Hypothalamus (tissue), 51 donors: ENCODE measurements around the gene FGF21.
"Not testable (repeated sequence)": the region's sequence is repeated elsewhere in the genome, so short reads cannot be mapped to it uniquely, and the experiment has no call there.

Experiments
- DNase-seq, 51 donors: peaks; one replicate each; lab custom pipeline; 2025; lab: John Stamatoyannopoulos, UW

Gene FGF21

DNA sequence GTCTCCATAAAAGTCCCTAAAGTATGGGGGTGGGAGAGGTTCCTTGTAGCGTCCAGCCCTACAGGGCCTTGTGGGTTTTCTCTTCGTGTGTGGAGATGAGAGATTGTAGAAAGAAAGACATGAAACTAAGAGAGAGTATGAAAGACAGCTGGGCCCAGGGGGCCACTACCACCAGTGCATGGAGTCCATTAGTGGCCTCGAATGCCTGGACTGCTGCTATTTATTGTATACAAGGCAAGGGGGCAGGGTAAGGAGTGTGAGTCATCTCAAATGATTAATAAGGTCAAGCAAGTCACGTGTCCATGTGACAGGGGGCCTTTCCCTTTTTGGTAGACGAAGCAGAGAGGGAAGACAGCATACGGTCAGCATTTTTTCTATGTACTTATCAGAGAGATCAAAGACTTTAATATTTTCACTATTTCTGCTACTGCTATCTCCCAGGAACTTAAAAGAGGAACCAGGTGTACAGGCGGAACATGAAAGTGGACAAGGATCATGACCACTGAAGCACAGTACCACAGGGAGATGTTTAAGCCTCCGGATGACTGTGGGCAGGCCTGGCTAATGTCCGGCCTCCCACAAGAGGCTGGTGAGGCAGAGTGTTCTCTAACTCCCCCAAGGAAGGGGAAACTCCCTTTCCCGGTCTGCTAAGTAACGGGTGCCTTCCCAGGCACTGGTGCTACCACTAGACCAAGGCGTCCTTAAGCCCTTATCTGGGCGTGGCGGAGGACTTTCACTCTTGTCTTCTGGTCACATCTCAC is 25.5 kb downstream of the FGF21 start:
- DNase-seq, result no peak

DNA sequence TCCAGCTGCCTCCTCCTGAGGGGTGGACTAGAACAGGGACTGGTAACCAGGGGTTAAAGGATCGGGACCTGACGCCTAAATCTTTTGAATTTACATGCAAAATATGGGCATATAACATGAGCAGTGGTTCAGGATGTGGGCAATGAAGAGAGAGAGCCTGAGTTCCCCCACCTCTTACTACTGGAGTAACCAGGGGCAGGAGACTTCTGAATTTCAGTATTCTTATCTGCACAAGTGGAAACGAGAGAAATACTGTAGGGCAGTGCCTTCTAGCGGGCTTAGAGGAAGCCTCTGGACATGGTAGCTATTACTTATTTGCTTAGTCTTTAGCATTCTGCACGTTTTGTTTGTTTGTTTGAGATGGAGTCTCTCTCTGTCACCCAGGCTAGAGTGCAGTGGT is 29.2 kb downstream of the FGF21 start:
- no peak for DNase-seq

DNA sequence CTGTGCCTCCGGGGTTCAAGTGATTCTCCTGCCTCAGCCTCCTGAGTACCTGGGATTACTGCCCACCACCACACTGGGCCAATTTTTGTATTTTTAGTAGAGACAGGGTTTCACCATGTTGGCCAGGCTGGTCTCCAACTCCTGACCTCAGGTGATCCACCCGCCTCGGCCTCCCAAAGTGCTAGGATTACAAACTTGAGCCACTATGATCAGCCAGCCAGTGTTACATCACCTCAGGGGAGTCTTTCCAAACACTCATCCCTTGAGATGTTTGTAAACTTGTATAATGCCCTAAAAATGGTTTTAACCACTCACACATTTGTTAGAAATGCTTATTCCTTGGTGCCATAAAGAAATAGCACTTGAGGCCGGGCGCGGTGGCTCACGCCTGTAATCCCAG is 31.1 kb downstream of the FGF21 start:
- DNase-seq, result not testable (repeated sequence)

DNA sequence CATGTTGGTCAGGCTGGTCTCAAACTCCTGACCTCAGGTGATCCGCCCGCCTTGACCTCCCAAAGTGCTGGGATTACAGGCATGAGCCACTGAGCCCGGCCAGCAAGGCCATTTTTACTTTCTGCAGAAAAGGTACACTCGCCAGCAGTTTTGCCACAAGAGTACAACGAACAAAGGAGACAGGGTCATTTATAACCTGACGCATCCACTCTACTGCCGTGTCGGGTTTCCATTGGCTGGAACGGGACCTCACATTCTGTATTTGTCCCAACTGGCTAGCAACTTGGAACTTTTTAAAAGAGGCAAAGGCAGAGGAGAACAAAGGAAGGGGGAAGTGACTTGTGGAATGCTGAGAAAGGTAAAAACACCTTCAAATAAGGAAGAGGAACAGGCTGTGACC is 32.0 kb downstream of the FGF21 start:
- not testable (repeated sequence) for DNase-seq

DNA sequence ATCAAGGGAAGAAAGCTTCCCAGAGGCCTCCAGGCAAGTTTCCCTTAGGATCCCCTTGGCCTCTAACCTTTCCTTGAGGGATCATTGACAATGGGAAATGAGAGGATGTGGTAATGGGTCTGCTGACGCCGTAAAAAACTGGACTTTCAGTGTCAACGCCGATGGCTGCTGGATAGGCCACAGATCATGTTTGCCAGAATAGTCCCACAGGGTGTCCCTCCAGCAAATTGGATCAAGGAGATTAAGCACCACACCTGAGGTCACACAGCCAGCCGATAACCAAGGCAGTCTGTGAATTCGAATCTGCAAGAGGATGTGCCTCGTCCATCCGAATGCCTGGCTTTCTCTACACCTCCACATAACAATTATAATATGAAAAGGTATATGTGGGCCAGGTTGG is 37.9 kb downstream of the FGF21 start:
- DNase-seq, result no peak

DNA sequence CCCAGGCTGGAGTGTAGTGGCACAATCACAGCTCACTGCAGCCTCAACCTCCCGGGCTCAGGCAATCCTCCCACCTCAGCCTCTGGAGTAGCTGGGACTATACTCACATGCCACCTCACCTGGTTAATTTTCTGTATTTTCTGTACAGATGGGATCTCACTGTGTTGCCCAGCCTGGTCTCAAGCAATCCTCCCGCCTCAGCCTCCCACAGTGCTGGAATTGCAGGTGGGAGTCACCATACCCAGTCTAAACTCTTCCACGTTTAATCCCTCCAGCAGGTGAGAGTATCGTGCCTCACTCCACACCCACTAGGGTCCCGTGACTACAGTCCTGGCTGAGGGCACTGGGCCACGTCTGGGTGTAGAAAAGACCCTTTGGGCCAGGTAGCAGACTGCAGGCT is 39.0 kb downstream of the FGF21 start:
- DNase-seq, result no peak

DNA sequence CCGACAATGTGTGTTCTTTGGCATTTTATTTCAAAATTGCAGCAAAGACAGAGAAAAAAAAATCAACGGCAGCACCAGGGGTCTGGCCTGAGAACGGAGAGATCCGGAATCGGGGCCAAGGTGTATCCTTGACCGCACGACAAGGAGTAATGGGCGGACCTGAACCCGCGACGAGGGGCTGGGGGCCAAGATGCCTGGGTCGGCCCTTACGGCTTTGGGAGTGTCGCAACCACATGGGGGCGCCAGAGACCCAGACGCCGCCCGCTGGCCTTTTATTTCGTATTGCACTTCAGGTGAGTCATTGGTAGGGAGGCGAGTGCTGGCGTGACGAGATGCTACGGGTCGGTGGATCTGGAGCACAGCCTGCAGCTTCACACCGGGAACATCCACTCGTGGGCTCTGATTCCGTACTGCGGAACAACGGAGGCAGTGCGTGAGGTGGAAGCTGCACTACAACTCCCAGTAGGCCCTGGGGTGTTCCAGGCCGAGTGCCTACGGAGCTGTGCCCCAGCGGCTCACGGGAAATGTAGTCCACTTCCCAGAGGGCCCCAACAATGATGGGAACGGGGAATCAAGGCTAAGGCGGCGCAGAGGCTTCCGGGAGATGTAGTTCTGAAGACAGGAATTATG is 39.8 kb downstream of the FGF21 start:
- DNase-seq, result peak; percentile 42 to 97 (median 89)

DNA sequence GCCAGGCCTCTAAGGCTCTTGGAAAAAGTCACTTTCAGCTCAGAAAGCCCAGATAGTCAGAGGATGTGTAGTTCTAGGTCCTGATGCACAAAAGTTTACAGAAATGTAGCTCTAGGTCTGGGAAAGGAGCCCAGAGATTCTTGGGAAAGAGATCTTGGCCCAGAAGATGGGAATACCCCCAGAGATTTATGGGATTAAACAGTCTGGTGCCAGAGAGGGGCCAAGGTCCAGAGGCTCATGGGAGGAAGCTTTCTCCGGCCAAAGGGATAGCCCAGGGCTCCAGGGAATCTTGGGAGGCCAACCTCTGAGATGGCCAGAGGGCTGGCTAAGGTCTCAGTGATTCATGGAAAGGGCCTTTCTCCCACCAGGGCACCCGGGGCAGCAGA is 40.4 kb downstream of the FGF21 start:
- DNase-seq, result peak in 3 of 51 donors; percentile 32 to 66 (median 52)

DNA sequence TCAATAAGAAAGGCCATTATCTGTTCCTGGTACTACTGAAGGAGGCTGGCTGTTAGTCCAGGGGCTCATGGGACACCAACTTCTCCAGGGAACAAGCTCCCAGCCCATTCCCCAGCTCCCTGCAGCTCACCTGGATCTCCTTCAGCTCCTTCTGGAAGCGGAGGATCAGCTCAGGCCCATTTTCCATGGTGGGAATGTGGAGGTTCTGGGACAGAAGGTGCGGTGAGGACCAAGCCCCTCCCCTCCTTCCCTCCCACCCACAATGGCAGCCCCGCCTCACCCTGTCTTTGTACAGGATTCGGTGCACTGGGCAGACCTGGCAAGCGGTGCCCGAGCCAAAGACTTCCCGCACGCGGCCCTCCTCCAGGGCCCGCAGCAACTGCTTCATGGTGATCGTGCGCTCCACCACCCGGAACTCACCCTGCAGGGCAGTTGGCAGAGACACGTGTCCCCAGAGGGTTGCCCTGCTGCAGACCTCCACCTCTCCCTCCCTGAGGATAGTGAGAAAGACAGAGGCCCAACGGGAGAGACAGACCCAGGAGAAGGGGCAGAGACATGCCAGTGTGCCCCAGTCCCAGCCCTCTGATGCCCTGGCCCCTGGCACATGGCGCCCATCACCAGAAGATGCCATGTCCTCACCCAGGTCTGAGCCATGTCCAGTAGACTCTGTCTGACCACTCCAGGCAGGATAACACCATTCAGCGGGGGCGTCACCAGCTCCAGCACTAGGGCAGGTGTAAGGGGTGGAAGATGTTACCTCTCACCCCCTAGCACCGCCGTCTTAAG is 41.2 kb downstream of the FGF21 start:
- DNase-seq, result no peak

DNA sequence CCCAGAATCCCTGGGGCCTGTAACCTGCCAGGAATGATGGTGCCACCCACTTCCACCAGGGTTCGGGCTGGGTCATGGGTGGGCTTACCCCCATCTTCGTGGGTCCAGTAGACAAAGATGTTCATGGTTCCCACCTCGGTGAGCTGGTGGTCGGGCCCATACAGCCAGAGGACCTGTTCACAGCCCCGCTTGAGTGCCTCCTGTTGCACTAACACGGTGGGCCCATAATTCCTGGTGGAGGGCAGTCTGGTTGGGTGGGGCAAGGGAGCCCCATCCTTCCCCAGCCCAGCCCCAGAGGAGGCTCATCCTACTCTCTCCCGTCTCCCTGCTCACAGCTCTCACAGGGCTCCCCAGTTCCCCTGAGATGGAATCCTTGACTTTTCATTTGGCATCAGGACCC is 41.8 kb downstream of the FGF21 start:
- no peak for DNase-seq

DNA sequence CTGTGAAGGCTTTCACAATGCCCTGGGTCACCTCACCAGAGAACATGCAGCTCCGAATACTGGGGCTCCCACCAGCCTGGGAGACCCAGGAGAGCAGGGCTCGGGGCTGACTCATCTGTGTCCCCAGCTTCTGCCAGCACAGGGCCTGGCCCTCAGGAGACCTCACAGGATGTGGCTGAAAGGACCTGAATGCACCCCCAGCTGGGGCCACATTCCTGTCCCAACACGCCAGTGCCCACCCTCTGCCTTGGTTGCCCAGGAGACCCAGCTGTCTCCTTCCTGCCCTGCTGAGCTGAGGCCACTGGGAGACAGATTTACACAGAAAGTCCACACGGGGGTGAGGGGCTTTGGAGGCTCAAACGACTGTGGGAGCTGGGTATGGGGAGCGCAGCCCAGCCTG is 43.6 kb downstream of the FGF21 start:
- peak in 5 of 51 donors; percentile 9 to 59 (median 33) for DNase-seq

DNA sequence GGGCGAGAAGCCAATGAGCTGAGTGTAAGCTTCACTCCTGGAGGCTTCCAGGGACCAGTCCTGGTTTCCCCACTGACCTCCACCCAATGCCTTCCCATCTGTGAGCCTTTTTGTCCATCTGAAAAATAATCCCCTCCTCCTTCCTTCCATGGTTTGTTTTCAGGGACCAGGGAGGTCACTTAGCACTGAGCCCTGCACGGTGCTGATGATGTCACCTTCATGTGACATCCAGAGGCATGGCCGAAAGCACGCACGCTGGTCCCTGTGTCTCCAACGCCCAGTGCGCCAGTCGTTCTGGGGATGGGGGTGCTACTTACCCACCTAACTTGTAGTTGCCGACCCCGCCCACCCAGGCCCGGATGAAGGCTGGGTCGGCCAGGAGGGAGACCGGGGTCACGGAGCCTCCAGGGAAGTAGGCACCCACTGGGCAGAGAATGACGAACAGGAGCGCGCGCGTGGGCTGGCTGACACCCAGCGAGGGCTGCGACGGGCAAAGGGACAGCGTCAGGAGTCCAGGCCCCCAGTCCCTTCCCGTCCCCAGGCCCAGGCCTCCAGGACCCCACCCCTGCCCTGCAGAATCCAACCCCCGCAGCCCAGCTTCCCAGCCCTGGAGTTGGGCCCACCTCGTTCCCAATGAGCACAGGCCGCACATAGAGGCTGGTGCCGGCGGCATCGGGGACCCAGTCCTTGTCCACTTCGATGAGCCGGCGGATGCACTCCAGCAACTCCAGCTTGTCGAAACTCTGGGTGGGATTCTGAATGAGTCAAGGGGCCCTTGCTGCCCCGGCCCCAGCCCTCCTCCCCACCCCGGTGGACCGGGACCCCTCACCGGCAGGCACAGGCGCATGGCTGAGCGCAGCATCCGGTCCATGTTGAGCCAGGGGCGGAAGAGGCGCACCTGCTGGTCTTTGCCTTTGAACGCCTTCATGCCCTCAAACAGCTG is 44.3 kb downstream of the FGF21 start:
- no peak for DNase-seq

DNA sequence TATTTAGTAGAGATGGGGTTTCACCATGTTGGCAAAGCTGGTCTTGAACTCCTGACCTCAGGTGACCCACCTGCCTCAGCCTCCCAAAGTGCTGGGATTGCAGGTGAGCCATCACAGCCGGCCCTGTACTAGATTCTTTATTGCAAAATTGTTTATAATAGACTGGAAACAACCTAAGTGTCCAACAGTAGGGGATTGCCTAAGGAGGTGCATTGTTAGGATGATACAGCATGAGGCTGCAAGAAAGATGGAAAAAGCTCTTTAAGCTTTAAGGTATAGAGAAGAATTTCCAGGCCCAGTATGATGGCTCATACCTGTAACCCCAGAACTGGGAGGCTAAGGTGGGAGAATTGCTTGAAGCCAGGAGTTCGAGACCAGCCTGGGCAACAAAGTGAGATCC is 47.3 kb downstream of the FGF21 start:
- no peak for DNase-seq

DNA sequence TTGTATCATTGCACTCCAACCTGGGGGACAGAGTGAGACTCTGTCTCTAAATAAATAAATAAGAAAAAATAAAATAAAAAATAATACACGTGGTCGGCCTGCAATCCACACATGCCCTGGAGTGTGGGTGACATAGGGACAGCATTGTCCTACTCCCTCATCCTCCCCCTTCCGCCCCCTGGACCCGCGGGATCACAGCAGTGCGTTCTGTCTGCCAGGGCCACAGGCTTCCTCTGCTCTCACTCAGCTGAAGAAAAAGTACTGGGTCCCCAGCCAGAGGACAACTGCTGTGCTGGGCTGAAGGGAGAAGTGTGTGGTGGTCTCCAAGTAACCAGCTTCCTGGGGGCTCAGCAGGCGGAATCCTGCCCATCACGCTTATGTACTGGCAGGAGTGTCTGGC is 49.2 kb downstream of the FGF21 start:
- DNase-seq, result peak in 15 of 51 donors; percentile 9 to 42 (median 21)

DNA sequence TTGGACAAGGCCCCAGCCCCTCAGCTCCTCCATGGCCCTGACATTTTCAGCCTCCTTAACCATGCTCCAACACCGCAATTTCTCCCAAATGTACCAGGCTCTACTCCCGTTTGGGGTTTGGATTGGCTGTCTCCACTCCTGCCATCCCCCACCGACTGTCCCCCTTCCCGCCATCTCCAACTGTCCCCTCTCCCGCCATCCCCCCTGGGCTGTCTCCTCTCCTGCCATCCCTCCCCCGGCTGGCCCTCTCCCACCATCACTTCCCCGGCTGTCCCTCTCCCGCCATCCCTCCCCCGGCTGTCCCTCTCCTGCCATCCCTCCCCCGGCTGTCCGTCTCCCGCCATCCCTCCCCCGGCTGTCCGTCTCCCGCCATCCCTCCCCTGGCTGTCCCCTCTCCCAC is 50.1 kb downstream of the FGF21 start:
- no peak for DNase-seq

DNA sequence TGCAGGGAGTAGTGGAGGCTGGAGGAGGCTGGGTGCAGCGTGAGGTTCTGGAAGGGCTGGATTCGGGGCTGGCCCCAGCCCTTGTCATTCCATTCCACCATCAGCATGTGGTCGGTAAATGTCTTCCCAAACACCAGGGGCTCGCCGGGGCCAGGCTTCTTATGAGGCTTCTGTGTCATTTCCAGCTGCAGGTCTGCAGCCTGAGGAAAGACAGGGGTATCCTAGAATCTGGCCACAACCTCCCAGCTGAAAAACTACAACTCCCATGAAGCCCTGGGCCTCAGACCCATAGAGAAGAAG is 51.1 kb downstream of the FGF21 start:
- peak in 20 of 51 donors; percentile 16 to 76 (median 42) for DNase-seq

DNA sequence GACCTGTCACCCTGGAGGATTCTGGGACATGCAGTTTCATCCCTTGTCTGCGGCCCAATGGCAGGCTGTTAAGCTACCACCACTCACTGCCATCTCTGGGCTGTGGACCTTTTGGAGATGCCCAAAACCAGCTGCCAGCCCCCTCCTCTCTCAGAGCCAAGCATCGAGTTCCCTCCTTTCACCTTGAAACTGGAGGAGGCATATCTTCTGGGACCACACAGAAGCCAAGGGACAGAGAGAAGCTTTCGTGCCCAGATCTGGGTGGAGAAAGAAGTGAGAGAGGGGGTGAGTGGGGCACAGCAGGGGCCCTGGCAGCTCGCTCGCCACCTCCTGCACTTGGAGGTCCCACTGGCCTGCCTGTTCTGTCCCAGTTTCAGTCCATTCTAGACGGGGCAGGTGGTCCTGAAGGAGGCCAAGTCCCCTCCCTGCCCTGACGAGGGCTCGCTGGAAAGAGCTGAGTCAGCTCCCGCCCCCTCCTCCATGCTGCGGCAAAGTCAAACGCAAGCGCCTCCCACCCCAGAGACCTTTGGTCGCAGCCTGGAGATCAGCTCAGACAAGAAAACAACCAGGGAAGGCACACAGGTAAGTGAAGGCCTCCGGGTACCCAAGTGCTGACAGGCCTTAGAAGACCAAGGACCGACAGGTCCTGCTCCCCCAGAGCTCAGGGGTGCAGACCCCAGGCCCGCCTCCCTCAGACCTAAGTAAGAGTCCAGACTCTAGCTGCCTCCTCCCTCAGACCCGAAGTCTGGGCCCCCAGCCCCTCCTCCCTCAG is 51.7 kb downstream of the FGF21 start:
- DNase-seq, result peak in 18 of 51 donors; percentile 13 to 74 (median 50)

DNA sequence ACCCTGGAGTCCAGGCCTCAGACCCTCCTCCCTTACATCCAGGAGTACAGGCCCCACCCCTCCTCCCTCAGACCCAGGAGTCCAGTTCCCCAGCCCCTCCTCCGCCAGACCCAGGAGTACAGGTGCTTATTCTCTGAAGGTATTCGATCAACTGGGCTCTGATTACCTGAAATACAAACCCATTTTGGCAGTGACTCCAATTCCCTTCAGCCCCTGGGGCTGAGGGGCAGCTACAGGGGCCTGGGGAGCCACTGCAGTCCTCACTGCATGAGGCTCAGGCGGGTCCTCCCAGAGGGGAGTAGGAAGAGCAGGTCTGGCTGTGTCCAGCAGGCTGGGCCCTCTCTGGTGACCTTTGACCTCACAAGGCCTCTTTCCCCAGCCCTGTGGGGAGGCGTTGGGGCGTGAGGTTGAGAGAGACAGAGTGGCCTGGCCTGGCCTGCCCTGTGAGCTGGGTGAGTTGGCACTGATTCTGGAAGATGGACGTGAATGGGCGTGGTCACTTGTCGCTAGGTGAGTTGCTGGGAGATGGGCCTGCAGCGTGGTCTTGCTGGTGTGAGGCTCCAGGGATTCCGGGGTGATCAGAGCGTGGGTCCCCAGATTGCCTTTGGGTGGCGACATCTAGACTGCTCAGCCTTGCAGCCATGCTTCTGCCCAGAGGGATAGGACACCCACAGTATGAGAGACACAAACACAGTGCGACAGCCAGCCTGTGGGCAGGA is 52.4 kb downstream of the FGF21 start:
- no peak for DNase-seq
